ENCODE measurements around the gene AHR.

DNA sequence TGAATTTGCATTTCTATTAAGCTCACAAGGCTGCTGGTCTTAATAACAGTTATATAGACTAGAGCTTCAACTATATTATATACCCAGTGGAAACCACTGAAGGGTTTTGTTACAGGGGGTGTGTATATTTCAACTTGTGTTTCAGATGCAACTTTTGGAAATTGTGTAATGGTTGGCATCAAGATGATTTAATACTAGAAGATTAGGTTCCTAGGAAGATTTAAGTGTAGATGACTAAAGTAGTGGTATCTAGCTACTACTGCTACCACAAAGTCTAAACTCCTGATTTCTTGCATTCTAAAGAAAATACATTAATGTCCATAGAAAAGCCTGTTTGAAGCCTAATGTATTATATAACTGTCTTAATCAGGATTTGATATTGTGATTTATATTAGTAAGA lies 30.2 kb downstream of the AHR start:
- TF ChIP-seq EP300 (IDR thresholded peaks at IDR 0.05) (no peak), POLR2A (IDR thresholded peaks at IDR 0.05) (no peak)
- TF ChIP-seq, protein P1, sequence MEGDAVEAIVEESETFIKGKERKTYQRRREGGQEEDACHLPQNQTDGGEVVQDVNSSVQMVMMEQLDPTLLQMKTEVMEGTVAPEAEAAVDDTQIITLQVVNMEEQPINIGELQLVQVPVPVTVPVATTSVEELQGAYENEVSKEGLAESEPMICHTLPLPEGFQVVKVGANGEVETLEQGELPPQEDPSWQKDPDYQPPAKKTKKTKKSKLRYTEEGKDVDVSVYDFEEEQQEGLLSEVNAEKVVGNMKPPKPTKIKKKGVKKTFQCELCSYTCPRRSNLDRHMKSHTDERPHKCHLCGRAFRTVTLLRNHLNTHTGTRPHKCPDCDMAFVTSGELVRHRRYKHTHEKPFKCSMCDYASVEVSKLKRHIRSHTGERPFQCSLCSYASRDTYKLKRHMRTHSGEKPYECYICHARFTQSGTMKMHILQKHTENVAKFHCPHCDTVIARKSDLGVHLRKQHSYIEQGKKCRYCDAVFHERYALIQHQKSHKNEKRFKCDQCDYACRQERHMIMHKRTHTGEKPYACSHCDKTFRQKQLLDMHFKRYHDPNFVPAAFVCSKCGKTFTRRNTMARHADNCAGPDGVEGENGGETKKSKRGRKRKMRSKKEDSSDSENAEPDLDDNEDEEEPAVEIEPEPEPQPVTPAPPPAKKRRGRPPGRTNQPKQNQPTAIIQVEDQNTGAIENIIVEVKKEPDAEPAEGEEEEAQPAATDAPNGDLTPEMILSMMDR (IDR thresholded peaks at IDR 0.05), result no peak

Measured in upper lobe of left lung (tissue), 4 donors.